ENCODE results near the gene CSN1S1.
A peak's percentile ranks its signal among the peaks of the same experiment; 100 is the strongest.
"Not testable (repeated sequence)": the region's sequence is repeated elsewhere in the genome, so short reads cannot be mapped to it uniquely, and the experiment has no call there.

Gene CSN1S1, protein sequence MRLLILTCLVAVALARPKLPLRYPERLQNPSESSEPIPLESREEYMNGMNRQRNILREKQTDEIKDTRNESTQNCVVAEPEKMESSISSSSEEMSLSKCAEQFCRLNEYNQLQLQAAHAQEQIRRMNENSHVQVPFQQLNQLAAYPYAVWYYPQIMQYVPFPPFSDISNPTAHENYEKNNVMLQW

DNA sequence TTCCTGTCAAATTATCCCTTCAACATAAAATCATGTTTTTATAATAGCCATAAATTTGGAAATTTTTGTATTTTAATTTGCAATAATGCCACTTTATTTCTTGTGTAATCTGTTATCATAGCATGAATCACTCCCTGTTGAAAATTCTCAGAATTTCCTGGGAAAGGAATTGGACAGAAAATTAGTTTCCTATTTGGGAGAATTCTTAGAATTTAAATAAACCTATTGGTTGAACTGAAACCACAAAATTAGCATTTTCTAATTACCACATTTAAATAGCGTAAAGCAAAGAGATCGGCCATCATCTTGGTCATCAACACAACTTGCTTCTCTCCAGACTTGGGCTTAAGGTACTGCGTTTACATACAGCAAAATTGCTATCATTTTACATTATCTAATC, at the start of gene CSN1S1:
CSN1S1 (plus strand) TSS at position 301 of the 400 bp plus-strand sequence. CDS start 1,488 bp downstream, outside the sequence.
- no peak for DNase-seq

DNA sequence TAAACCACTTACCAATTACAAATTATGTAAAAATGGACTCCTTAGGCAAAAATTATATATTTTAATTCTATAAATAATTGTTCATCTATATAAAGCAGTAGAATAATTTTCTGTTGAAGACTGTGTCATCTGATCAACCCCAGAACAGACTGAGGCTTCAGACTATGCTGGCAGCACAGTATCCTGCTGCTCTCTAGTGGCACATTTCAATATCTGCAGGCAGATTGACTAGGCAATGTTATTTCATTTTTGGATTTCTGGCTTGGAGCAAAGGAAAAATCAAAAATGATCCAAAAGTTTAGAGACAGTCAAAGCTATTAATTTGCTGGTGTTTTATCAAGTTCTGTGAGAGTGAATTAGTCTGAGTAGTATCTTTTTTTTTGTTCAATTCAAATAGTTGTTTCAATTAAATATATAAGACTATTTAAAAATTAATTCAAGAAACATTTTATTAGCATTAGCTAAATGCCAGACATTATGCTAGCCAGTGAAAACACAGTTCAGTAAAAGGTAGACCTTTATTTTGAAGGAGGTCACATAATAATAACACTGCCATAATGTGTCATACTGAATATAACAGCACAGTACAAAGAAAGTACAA, 49.6 kb upstream of the CSN1S1 start:
- peak in 1 of 2 donors; percentile 6 for DNase-seq

DNA sequence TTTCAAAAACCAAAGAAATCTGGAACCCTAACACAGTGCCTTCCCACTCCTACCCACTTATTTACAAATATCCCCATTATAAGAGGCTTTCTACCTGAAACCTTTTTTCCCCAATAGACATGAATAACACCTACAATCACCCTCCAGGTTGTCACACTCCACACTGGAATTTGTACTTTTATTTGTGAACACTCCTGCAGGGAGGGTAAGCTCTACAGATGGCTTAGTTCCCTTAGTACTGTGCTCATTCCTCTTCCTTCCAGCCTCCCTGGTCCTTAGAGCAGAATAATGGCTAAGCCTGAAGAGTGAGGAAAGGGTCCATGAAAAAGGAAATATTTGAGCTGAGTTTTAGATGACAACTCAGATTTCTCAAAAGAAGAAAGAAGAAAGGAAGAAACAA, 48.7 kb upstream of the CSN1S1 start:
- DNase-seq: no peak

DNA sequence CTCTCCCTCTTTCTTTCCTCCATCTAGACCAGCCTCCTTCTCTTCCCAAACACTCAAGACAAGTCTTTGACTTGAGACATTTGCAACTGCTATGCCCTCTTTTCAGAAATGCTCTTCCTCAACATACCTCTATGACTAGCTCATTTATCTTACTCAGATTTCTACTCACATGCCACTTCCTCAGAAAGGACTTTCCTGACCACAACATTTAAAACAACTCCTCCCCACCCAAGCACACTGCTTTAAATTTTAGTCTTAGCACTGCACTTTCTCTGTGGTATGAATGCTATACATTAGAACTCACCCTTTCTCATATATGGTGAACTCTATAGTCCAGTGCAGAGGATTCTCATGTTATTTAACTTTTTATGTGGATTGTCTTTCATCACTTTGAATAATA, 42.5 kb upstream of the CSN1S1 start:
- DNase-seq: no peak

DNA sequence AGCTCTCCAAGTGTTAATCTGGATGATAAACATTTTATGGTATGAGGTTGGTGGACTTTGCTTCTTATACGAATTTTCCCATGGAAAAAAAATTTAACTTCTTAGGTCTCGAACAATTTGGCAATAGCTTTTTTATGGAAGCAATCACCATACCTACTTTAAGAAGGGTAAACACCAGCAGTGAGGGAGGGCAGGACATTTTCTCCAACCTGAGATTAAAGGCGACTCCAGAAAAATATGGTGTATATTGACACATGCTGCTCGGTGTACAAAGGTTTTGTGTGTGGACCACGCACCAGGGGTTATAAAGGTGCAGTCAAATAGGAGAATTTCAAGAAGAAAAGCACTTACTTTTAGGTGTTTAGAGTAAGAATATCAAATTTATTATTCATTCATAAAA, 36.7 kb upstream of the CSN1S1 start:
- no peak for DNase-seq

DNA sequence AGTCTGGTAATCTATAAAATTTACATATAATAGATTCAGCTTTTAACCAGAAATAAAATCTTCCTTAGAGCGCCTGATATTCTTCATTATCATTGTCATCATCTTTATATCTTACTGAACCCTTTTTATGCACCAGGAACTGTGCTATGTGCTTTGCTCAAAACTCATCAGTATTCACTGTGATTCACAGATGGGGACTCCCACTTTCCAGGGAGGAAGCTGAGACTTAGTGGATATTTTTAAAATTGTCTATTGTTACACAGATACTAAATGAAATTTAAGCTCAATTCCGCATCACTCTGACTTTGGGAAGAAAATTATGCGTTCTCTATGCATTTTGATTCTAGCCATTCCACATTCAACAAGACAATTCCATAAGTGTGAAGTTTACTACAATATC, 36.1 kb upstream of the CSN1S1 start:
- DNase-seq: no peak

DNA sequence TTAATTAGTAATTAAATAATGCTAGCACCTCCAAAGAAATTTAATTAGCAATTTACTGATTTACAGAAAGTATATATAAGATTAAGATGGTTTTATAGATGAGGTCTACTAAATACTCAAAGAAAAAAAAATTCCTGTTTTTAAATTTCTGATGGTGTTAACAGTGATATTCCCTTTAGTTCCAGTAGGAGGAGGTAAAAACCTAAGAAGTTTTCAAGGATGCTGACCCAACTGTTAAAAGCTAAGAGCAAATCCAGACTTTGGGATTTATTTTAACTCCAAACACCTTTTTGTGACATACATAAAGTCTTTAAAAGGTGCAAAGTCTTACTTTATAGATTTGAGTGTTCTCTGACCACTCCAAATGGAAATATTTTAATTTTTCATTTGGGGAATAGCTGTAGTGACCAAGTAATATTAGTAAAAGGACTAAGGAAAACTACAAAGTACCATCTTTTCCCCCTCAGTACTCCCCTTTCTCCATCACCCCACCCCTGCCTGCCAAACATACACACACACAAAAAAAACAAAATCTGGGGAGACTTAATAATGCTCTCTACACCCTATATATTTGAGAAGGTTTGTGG, 34.2 kb upstream of the CSN1S1 start:
- DNase-seq: no peak

DNA sequence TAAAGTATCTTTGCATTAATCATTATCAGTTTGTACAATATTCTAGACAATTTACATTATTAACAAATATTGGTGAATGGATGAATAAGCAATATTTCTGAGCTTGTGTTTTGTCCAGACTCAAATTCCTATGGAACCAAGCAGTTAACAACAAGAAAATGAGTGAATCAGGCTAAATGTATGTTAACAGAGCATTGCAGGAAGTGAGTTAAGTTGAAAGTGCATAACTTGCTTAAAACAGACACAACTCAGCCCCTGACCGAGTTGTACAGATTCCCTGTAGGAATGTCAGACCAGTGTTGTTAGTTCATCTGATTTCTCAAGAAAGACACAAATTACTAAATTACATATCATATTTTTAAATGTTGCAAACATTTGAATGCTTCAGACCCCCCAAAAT, 23.7 kb upstream of the CSN1S1 start:
- no peak for DNase-seq

DNA sequence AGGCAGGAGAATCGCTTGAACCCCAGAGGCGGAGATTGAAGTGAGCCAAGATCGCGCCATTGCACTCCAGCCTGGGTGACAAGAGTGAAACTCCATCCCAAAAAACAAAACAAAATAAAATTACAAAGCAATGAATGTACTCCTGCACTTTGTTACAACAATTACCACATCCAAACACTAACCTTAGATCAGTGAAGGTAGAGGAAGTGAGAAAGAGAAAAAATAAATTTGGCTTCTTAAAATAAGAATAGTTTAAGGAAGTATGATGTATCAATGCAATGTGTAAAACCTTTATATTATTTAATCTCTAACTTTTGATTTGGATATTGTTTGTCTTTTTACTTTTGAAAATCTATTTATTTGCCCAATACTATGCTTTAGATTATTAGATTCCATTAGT, 21.7 kb upstream of the CSN1S1 start:
- no peak for DNase-seq

DNA sequence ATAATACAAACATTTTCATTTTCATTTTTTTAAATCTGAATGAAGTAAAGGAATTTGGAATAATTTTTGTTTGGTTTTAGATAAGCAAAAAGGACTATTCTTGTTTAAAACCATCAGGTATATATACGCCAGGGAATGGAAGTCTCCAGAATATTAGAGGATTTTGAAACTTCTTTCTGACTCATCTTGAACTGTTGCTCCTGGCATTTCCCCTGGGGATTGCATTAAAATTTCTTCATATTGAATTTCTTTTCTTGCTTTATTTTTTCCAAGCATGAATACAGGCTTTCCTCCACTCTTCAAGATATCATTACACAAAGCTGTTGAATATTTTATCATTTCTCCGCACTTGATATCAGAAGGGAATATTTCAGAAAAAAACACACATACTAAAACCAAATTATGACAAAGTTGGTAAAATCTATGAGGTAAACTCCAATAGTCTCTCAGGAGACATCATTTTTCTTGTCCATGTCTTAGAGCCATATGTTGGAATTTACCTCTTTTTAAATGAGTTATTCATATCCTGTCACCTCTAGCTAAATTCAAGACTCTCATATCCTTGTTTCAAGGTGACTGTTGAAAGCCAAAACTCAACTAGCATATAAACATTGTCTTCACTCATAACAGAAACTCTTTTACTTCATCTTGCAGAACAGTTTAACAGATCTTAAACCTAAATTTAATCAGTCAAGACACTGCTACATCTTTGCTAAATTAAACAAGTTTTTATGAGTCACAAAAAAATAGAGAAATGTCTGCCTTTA, 20.7 kb upstream of the CSN1S1 start:
- DNase-seq: no peak

DNA sequence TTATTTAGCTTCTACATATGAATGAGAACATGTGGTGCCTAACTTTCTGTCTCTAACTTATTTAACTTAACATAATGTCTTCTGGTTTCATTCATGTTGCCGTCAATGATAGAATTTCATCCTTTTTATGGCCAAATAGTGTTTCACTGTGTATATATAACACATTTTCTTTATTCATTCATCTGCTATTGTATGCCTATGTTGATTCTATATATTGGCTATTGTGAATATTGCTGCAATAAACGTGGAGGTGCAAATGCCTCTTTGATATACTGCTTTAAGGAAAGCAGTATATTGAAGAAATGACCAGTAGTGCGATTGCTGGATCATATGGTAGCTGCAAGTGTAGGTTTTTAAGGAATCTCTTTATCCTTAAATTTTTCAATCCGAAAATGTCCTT, 10.0 kb upstream of the CSN1S1 start:
- no peak for DNase-seq

DNA sequence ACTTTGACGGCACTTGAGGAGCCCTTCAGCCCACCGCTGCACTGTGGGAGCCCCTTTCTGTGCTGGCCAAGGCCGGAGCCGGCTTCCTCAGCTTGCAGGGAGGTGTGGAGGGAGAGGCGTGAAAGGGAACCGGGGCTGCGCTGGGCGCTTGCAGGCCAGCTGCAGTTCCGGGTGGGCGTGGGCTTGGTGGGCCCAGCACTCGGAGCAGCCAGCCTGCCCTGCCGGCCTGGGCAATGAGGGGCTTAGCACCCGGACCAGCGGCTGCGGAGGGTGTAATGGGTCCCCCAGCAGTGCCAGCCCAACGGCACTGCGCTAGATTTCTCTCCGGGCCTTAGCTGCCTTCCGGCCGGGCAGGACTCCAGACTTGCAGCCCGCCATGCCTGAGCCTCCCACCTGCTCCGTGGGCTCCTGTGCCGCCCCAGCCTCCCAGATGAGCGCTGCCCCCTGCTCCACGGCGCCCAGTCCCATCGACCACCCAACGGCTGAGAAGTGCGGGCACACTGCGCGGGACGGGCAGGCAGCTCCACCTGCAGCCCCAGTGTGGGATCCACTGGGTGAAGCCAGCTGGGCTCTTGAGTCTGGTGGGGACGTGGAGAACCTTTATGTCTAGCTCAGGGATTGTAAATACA, 7.0 kb upstream of the CSN1S1 start:
- not testable (repeated sequence) for DNase-seq

DNA sequence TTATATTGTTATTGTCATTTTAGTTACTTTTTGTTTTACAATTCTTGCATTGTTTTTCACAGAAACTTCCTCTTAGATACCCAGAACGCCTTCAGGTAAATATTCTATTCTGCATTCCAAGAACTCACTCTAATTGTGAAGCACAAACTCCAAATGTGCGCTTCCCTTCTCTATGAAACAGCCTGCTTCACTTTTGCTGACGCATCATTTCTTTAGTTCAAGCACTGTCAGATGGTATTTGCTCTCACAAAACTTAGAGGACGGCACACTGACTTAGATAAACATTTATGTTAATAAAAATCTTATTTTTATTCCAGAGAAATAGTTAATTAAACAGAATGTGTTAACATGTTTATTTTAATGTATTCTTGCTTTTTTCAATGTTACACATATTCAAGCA, 3.3 kb downstream of the CSN1S1 start:
- DNase-seq: no peak

DNA sequence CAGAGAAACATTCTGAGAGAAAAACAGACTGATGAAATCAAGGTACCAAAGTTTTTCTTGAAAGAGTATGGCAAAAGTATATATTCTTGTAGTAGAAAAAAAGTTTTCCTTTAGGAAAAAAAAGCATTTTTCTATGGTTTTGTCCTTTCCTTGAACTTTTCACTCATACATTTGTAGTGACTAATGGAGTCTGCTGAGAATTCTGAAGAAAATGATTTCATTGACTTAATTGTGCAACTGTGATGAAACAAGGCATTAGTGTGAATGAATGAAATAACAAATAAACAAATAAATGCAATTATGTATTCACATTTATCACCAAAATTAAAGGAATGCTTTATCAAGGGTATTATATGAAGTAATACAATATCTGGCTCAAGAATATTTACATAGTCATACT, 5.7 kb downstream of the CSN1S1 start:
- DNase-seq: no peak

DNA sequence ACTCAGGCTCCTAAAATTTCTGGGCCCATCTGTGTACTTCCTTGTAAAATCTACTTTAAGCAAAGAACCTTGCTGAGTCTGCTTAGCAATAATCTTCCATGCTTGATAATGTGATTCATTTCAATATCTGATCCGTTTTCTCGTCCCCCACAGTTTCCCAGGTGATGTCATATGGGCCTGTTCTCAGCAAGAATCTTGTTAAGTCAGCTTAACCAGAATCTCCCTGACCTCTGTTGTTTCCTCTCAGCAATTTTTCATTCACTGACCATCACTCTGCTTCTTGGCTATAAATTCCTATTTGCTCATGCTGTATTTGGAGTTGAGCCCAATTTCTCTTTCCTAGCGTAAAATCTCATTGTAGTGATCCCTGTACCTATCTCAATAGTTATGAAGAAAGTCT, 20.7 kb downstream of the CSN1S1 start:
- no peak for DNase-seq

DNA sequence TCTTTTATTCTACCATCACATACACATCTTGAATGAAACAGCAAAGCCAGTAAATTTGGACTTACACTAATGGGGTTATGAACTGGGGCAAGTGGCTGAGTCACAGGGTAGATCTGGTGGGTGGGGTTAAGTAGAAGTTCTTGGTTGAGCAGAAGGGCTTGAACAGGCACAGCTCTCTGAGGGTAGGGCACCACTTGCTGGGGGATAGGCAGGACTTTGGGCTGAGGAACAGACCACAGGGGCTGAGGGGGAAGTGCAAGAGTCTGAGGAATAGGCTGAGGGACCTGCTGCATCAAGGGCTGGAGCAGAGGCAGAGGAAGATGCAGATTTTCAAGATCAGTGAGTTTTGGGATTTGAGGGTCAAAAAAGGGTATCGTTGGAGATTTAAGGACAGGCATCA, 26.3 kb downstream of the CSN1S1 start:
- no peak for DNase-seq

DNA sequence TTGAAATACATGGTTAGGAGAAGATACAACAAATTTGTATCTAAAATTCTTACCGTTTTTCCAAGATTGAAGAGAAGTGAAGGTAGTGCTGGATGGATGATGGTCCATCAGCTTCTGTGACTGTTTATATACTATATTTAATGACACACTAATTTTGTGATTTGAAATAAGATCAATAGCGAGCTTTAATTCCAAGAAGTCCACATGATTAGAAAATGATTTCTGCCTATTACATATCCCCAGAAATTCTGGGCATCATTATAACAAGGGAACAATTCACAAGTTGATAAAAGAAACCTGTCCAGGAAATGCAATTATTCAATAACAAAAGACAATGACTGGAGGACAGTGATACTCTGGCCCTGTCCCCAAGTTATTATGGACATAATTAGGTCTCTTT, 34.8 kb downstream of the CSN1S1 start, which contains the start of gene CSN2:
CSN2 (minus strand) TSS at position 101 of the 400 bp plus-strand sequence. CDS start 4,733 bp downstream, outside the sequence.
- DNase-seq: no peak

DNA sequence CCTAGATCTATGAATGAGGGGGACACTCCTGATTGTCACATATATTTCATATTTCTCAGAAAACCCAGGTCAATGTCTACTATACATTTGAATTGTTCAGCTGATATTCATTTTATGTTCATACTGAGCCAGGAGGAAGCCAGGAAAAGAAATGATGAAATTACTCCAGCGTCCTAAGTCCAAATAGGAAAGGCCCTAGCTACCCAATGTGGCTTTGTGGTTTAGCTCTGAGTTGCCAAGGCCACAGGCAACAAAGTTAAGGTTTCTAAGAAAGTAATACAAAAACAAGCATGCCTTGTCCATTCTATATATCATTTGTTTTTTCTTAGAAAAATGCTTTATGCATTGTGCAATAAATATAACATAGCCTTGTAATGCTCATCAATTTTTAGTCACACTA, 39.2 kb downstream of the CSN1S1 start:
- DNase-seq: no peak

DNA sequence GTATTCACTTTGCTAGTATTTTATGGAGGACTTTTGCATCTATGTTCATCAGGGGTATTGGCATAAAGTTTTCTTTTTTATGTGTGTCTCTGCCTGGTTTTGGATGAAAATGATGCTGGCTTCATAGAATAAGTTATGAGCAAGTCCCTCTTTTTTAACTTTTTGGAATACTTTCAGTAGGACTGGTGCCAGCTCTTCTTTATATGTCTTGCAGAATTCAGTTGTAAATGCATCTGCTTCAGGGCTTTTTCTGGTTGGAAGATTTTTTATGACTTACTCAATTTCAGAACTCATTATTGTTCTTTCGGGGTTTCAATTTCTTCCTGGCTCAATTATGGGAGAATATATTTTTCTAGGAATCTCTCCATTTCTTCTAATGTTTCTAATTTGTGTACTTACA, 43.8 kb downstream of the CSN1S1 start:
- DNase-seq: no peak

DNA sequence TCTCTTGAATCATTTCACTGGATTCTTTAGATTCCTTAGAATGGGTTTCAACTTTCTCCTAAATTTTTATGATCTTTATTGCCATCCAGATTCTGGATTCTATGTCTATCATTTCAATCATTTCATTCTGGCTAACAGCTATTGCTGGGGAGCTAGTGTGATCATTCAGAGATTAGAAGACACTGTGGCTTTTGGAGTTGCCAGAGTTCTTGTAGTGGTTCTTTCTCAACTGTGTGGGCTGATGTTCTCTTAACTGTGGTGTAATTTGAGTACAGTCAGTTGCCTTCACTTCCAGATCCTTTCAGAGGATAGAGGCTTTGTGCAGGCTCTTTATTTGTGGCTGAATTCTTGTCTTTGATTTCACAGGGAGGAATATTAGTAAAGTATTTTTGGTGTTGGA, 46.7 kb downstream of the CSN1S1 start:
- DNase-seq: no peak

DNA sequence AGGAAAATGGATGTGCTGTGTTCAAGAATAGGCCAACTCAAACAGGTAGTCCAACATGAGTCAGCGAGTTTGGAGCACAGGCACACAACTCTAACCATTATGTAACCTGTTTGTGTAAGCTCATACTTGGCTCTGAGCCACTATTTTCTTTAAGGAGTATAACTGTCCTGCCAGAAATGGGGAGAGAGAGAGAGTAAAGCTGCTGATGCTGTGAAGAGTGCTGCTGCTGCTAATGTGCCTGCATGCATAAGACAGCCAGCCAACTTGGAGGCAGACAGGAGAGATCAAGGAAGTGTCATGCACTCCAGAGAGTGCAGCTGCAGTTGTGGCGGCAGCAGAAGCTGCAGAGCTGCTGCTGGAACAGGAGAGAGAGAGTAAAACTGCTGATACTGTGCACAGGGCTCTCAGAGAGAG, 53.2 kb downstream of the CSN1S1 start:
- no peak for DNase-seq

DNA sequence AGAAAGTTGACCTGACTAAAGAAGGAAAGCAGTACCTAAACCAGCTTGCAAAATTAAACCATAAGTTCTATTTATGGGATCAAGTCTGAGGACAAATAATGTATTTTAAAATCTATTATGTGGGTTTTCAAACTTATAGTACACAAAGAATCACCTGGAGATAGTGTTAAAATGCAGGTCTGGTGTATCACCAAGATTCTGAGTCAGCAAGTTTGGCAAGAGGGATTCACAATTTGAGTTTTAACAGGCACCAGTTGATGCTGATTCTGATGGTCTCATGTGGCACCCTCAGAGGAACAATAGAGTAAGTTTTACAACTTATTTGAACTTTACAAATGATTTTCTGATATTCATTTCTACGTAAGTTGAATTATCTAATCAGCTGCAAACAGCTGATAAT, 55.8 kb downstream of the CSN1S1 start:
- DNase-seq: no peak

DNA sequence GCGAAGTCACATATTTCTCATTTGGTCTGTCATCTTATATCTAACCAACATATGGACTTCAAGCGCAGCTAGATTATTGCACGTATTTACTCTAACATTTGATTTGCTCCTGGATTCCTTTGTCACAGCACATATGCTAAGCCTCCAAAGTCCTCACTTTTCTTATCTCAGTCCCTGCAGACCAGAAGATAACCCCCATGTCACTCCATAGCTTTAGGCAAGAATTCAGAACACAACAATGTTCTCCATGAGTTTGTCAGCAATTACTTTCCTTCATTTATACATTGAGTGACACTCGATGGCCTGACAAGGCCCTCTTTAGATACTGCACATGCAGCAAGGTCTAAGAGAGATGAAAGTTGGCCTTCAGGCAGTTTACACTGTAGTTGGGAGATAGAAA, 60.1 kb downstream of the CSN1S1 start:
- DNase-seq: no peak
